GM21526 (cell line): Measurements from ENCODE around the gene GPC1.

Experiments
- ATAC-seq: cut with Tn5 transposase; IDR thresholded peaks from one replicate; pipeline ENCODE4 v1.9.1; 2021; ENCODE audit warnings: moderate library complexity; ENCODE audit not compliant: unreplicated experiment, low FRiP score

The GPC1 gene

GRCh38 chr2:240440251-240440650, 4.8 kb downstream of the GPC1 start:
- no peak for ATAC-seq

- no peak for ATAC-seq
Measured at GRCh38 chr2:240440704-240441320, 5.3 kb downstream of the GPC1 start.

DNA sequence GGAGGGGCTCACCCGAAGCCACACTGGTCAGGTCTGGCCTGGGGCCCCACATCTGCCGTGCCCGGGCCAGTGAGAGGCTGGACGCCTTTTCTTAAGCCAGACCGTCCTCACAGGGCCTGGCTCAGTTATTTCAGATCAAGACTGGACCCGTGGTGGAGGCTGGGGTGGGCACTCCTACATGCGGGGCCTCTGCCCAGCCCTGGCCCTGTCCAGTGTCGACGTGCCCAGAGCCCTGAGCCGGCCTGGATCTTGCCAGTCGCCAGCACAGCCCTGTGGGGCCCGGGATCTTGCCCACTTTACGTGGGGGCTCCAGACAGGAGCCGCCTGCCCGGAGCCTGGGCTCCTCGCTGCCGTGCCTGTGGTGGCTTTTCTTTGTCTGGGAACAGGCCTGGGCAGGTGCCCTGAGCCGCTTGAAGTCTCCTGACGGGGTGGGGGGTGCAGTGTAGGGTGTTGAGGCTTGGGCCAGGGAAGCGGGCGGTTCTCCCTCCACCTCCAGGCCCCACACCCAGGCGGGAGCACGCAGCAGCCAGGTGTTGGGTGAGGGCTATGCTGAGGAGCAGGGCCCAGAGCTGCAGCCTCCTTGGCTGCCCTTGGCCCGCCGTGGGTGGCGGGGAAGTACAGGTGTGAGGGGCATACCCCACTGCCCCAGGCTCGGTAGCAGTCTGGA, 6.0 kb downstream of the GPC1 start:
- ATAC-seq, result no peak

GRCh38 chr2:240441993-240442411, 6.5 kb downstream of the GPC1 start:
- no peak for ATAC-seq

- ATAC-seq, result no peak
Measured at GRCh38 chr2:240442891-240443715, 7.6 kb downstream of the GPC1 start.

DNA sequence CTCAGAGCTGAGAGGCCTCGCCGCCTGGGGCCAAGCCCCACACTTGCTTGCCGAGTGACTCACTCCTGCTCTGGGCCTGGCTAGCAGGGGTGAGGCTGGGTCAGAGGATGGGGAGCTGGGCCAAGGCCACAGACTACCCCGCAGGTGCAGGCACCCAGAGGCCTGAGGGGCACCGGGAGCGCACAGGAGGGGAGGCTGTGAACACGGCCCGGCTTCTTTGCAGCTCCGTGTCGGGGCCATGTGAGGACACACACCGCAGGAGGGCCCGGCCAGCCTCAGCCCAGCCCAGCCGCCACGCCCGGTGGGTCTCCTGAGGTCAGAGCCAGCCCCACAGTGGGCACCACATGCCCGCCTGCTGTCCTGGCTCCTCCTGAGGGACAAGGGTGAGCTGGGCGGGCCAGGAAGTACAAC, 8.4 kb downstream of the GPC1 start:
- ATAC-seq, result no peak

DNA sequence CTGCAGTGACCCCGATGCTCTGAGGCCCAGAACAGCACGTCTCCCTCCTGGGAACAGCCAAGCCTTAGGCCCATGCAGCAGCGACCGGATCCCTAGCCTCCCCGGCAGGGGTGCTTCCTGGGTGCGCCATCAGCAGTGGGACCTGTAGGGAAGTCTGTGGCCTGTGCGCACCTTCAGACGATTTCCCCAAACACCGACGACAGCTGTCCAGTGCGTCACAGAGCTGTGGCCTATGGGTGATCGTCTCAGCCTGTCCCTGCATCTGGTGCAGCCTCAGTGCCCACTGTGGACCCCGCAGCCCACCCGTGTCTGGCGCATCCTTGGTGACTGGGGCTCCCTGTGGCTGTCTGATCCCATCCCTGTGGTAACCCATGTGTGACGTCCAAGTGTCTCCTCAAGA, 9.0 kb downstream of the GPC1 start:
- no peak for ATAC-seq

DNA sequence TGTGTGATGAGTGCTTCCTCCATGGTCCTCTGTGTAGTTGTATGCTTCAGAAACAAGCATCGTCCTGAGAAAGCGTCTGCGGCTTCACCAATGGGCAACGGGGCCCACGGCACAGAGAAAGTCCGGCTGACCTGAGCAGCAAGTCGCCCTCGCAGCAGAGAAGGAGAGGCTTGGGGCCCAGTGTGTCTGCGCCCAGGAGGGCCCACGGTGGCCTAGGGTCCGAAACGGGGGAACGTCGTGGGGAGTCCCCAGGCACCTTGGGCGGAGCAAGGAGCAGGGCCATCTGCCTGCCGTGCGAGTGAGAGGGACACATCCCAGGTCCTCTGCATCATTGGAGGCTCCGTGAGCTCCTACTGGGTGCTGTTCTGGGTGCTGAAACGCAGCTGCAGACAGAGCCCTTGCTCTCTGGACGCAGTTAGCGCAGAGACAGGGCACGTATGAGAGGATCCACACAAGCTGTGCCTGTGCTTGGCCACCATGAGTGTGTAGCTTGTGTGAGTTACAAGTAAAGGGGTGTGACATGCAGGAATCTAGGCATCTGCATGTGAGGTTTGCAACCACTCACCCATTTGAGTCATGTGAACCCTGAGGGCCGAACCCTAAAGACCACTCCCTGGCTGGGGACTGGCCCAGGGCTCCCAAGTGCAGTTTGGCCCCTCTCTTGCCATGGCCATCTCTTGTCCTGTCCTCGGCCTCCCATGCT, 10.6 kb downstream of the GPC1 start:
- no peak for ATAC-seq

- ATAC-seq, result no peak
Measured at GRCh38 chr2:240446664-240447175, 11.3 kb downstream of the GPC1 start.

DNA sequence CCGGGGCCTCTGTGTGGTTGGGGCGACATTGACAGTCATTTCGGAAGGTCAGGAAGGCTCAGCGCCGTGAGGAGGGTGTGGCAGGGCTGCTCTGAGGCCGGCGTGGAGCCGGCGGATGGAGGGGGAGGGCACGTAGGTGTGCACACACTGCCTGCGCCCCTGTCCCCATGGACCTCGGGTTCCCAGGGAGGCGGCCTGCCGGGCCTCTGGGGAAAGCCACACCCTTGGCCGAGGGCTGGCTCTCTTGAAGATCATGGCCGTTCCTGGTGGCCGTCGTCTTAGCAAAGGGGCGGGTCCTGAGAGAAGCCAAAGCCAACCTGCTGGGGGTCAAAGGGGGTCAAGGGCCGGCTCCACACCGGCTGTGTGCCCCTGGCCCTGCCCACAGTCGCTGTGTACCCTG, 11.9 kb downstream of the GPC1 start:
- no peak for ATAC-seq

GRCh38 chr2:240447934-240448333, 12.5 kb downstream of the GPC1 start:
- ATAC-seq, result no peak

GRCh38 chr2:240448387-240449274, 13.2 kb downstream of the GPC1 start:
- no peak for ATAC-seq

DNA sequence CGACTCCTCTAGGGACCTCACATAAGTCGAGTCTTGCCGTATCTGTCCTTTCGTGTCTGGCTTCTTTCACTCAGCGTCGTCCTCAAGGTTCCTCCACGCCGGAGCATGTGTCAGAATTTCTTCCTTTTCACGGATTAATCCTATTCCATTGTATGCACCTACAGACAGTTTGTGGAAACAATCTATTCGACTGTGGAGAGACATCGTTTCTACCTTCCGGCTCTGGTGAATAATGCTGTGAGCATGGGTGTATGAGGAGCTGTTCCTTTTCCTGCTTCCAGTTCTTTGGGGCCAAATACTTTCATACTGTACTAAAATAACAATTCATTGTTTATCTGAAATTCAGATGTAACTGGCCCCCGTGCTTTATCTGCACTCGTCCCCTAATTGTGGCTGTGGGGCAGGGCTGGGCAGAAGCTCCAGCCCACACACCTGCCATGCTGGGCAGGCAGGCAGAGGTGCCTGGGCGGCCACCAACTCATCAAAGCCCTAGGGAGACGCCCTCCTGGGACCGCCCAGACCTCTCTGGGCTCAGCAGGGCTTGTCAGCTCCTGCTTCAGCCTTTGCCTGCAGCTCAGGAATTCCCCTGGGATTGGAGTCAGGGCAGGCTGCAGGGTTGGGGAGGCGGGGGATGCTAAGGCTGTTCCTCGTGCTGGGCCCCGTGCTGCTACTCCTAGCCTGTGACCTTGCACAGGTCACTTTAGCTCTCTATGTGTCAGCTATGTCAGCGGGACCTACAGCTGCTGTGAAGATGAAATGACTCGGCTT, 14.5 kb downstream of the GPC1 start:
- ATAC-seq, result no peak

DNA sequence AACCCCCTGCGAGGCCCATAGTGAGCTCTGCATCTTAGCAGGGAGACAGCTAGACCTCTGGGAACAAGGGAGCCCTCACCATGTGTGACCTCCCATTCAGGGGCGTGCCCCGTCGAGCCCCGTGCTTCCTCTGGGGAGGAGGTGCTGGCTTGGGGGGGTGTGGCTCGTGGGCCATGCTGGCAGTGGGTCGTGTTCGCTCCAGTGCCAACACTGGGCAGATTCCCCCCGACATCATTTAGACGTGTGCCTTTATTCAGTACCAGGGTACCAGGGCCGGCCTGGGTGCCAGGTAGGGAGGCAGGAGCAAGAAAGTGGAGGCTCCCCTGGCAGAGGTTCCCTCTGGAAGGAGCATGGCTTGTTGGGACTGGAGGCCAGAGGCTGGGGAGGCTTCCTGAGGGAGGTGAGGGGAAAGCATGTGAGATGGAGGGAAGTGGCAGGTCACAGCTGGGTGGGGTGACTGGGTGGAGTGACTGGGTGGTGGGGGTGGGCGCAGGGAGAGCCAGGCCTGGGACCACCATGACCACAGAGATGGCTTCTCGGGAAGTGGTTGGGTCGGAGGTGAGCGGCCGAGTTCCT, 15.2 kb downstream of the GPC1 start:
- ATAC-seq, result no peak

GRCh38 chr2:240451108-240451611, 15.7 kb downstream of the GPC1 start:
- ATAC-seq, result no peak

DNA sequence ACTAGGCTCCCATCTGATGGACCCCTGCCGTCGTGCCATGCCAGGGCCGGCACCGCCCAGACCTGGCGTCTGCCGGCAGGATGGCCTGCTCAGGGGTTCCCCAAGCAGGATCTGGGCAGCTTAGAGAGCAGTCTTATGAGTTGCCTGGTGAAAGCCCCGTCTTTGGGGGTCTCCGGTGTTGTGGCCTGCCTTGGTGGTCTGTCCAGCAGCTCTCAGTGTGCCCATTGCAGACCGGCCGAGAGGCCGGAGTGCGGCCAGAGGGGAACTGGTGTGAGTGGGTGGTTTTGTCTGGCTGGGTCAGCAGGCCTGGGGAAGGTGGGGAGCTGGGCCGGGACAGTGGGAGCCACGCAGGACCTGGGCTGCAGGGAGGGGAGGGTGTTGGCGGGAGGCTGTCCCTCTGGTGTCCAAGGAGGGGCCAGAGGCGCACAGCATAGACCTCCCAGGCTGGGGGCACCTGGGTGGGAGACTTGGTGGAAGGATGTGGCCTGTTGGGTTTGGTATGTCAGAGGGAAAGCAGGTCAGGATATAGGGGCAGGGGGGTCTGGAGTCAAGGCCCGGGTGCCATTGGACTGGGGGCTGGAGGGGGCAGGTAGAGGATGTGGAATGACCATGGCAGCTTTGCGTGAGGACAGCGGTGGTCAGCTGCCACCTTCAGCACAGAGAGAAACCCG, 16.5 kb downstream of the GPC1 start:
- ATAC-seq, result no peak

GRCh38 chr2:240452462-240453256, 17.2 kb downstream of the GPC1 start:
- ATAC-seq, result no peak
